Vagina (tissue), 2 donors: ENCODE measurements around the gene GALNT2.

ENCODE experiments used
- CTCF ChIP-seq, 3 experiments: fragments of 450-650 bp in 2 of 3; fragments of 200-600 bp in 1 of 3; sonication (generic) in 1 of 3; IDR thresholded peaks; one replicate each; pipeline ENCODE4 v1.5.1; 2017 to 2019; ENCODE audit warnings: antibody characterized with exemption in 3 of 3, mild to moderate bottlenecking in 2 of 3, moderate library complexity in 2 of 3
- POLR2A ChIP-seq, 2 donors: fragments of 450-650 bp; IDR thresholded peaks; one replicate each; pipeline ENCODE4 v1.6.1; 2017; ENCODE audit warnings: antibody characterized with exemption in 2 of 2, mild to moderate bottlenecking in 2 of 2, moderate library complexity in 2 of 2
- POLR2AphosphoS5 ChIP-seq, 2 donors: sonication (generic); formaldehyde crosslinking; IDR thresholded peaks; one replicate each; pipeline ENCODE4 v1.9.0; 2017; ENCODE audit warnings: antibody characterized with exemption in 2 of 2, mild to moderate bottlenecking in 2 of 2, low read depth in 1 of 2; ENCODE audit not compliant: insufficient read depth in 1 of 2

DNA sequence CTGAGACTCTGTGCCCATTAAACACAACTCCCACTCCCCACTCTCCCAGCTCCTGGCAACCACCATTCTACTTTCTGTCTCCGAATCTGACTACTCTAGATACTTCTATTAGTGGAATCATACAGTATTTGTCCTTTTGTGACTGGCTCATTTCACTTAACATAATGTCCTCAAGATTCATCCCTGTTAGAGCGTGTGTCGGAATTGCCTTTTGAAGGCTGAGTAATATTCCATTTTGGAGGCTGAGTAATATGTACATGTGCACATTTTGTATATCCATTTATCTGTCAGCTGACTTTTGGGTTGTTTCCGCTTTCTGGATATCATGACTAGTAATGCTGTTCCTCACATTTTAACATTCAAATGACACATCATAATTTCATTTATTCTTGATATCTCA, 30.3 kb downstream of the GALNT2 start:
- TF ChIP-seq CTCF (IDR thresholded peaks at IDR 0.05) (no peak), POLR2AphosphoS5 (IDR thresholded peaks at IDR 0.05; ENCODE audit: insufficient read depth in 1 of 2, low read depth in 1 of 2) (no peak), POLR2A (IDR thresholded peaks at IDR 0.05) (no peak)
